GM18873 (cell line): Measurements from ENCODE around the gene CERKL.
"Not testable (repeated sequence)": the region's sequence is repeated elsewhere in the genome, so short reads cannot be mapped to it uniquely, and the experiment has no call there.

ENCODE experiments used
- ATAC-seq: cut with Tn5 transposase; IDR thresholded peaks from one replicate; pipeline ENCODE4 v1.9.1; 2021; ENCODE audit warnings: mild to moderate bottlenecking, moderate library complexity, moderate number of reproducible peaks; ENCODE audit not compliant: unreplicated experiment, low FRiP score

The CERKL gene

GRCh38 chr2:181656450-181657291 is at the start of gene CERKL:
Gene CERKL (minus strand): TSS chr2:181657105. CDS start chr2:181657006, 99 bp downstream.
- ATAC-seq: peak; percentile 82

GRCh38 chr2:181702519-181702918 is 45.6 kb upstream of the CERKL start:
- not testable (repeated sequence) for ATAC-seq

GRCh38 chr2:181698223-181698622 is 41.3 kb upstream of the CERKL start:
- ATAC-seq: no peak

GRCh38 chr2:181697571-181697970 is 40.7 kb upstream of the CERKL start:
- no peak for ATAC-seq

- ATAC-seq: no peak
Measured at GRCh38 chr2:181697126-181697525, 40.2 kb upstream of the CERKL start.

- no peak for ATAC-seq
Measured at GRCh38 chr2:181694271-181694670, 37.4 kb upstream of the CERKL start.

GRCh38 chr2:181690860-181691259 is 34.0 kb upstream of the CERKL start:
- peak; percentile 45 for ATAC-seq

GRCh38 chr2:181686576-181687185 is 29.8 kb upstream of the CERKL start:
- ATAC-seq: no peak

GRCh38 chr2:181685150-181685688 is 28.3 kb upstream of the CERKL start:
- ATAC-seq: no peak

GRCh38 chr2:181684454-181685149 is 27.7 kb upstream of the CERKL start:
- no peak for ATAC-seq

GRCh38 chr2:181683518-181684453 is 26.9 kb upstream of the CERKL start:
- ATAC-seq: no peak

- no peak for ATAC-seq
Measured at GRCh38 chr2:181682795-181683517, 26.1 kb upstream of the CERKL start.

GRCh38 chr2:181682026-181682789 is 25.3 kb upstream of the CERKL start:
- no peak for ATAC-seq

GRCh38 chr2:181680937-181681811 is 24.3 kb upstream of the CERKL start:
- ATAC-seq: no peak

GRCh38 chr2:181680055-181680936 is 23.4 kb upstream of the CERKL start, which contains the start of gene NEUROD1:
Gene NEUROD1 (minus strand): TSS chr2:181680517. CDS start chr2:181678860, 1,657 bp downstream.
- no peak for ATAC-seq

- ATAC-seq: no peak
Measured at GRCh38 chr2:181679544-181679979, 22.7 kb upstream of the CERKL start.
